Panc1 (cell line): ENCODE measurements around the gene ZNF782. TPM values are rescaled to one million over a fixed set of nuclear protein-coding genes. Genes with fewer than 3 reads are reported as not detected.

Experiments used
- ATAC-seq: fragments of 200-7000 bp; cut with Tn5 transposase; 2 replicates; pipeline ENCODE4 v1.9.1; 2020; ENCODE audit warnings: mild to moderate bottlenecking, moderate library complexity
- BruUV-seq: library from RNA; stranded (reverse); fragments of 400-500 nt; replicated peaks from 2 replicates; lab custom pipeline; 2021; lab: Mats Ljungman, UMichigan
- CTCF ChIA-PET: fragments of 300-600 bp; sonication (Branson Sonifier 250); formaldehyde crosslinking; loops from one replicate; lab custom pipeline; 2022; ENCODE audit warnings: antibody characterized with exemption; lab: Charles Lee
- POLR2A ChIA-PET: fragments of 300-600 bp; sonication (Branson Sonifier 250); formaldehyde crosslinking; loops from one replicate; lab custom pipeline; 2022; ENCODE audit warnings: antibody characterized with exemption; lab: Charles Lee
- DNase-seq: peaks from one replicate; pipeline ENCODE4 v3.0.0-alpha.2; 2010; ENCODE audit warnings: low read depth, low spot score
- H3K27ac ChIP-seq: 2 replicates; pipeline ENCODE4 v1.5.1; 2011; ENCODE audit warnings: mild to moderate bottlenecking, low read length, inconsistent platforms
- H3K27me3 ChIP-seq: fragments of 200-500 bp; sonication (Bioruptor generic); 2 replicates; pipeline ENCODE4 v1.6.0; 2014; ENCODE audit warnings: low read length, inconsistent platforms; ENCODE audit not compliant: control insufficient read depth, insufficient read depth
- H3K36me3 ChIP-seq: fragments of 200-500 bp; sonication (Bioruptor generic); 2 replicates; pipeline ENCODE4 v1.5.1; 2014; ENCODE audit warnings: inconsistent platforms, mild to moderate bottlenecking, low read length, moderate library complexity; ENCODE audit not compliant: control insufficient read depth, insufficient read depth
- H3K4me1 ChIP-seq: 2 replicates; pipeline ENCODE4 v1.5.1; 2011; ENCODE audit warnings: inconsistent platforms, mild to moderate bottlenecking, low read length, moderate library complexity; ENCODE audit not compliant: control insufficient read depth, insufficient read depth
- H3K4me3 ChIP-seq, 2 experiments: 2 replicates each; pipeline ENCODE4 v1.5.1; 2011 to 2012; ENCODE audit warnings: low read depth in 2 of 2, low read length in 2 of 2, mild to moderate bottlenecking in 2 of 2, inconsistent platforms in 1 of 2, moderate library complexity in 1 of 2
- H3K9me3 ChIP-seq: fragments of 200-500 bp; sonication (Bioruptor generic); 2 replicates; pipeline ENCODE4 v1.5.1; 2014; ENCODE audit warnings: low read depth, mild to moderate bottlenecking, inconsistent platforms, low read length, moderate library complexity; ENCODE audit not compliant: control insufficient read depth, insufficient read depth
- POLR2AphosphoS5 ChIP-seq: IDR thresholded peaks from 2 replicates; pipeline ENCODE4 v1.6.1; 2012; ENCODE audit warnings: mild to moderate bottlenecking, low read depth, low read length, moderate library complexity
- REST ChIP-seq, 2 experiments: IDR thresholded peaks; 2 replicates each; pipeline ENCODE4 v1.6.1; 2011 to 2012; ENCODE audit warnings: low read depth in 2 of 2, control low read depth in 1 of 2, low read length in 1 of 2, mild to moderate bottlenecking in 1 of 2, moderate library complexity in 1 of 2; ENCODE audit not compliant: insufficient read depth in 1 of 2
- SIN3A ChIP-seq: IDR thresholded peaks from 2 replicates; pipeline ENCODE4 v1.6.1; 2012; ENCODE audit warnings: low read depth, mild to moderate bottlenecking, low read length, moderate library complexity, borderline replicate concordance; ENCODE audit not compliant: insufficient read depth
- TCF7L2 ChIP-seq: IDR thresholded peaks from 2 replicates; pipeline ENCODE4 v1.6.1; 2011; ENCODE audit warnings: mild to moderate bottlenecking, low read depth, low read length, inconsistent platforms
- in situ Hi-C: cut with HindIII; loops from 2 replicates; pipeline ENCODE4 v1.10.0; 2016; ENCODE audit warnings: low sequenced_read_pairs, low pct_unique_long_range_greater_than_20kb
- intact Hi-C: fragments of 100-400 bp; cut with micrococcal nuclease; formaldehyde crosslinking; loops from one replicate; pipeline ENCODE4 v1.10.0; 2022; ENCODE audit not compliant: unreplicated experiment
- total RNA-seq: library from RNA; stranded (reverse); gene quantifications from one replicate; pipeline ENCODE4 v1.2.1, GENCODE V29; 2021; ENCODE audit not compliant: unreplicated experiment
- TF ChIP-seq, protein P1 (sequence below): fragments of 450-650 bp; IDR thresholded peaks from 2 replicates; pipeline ENCODE4 v1.5.1; 2017; ENCODE audit warnings: mild to moderate bottlenecking

ZNF782 gene
- total RNA-seq, 1 experiment from 2014 or later, result 3.3 TPM

DNA sequence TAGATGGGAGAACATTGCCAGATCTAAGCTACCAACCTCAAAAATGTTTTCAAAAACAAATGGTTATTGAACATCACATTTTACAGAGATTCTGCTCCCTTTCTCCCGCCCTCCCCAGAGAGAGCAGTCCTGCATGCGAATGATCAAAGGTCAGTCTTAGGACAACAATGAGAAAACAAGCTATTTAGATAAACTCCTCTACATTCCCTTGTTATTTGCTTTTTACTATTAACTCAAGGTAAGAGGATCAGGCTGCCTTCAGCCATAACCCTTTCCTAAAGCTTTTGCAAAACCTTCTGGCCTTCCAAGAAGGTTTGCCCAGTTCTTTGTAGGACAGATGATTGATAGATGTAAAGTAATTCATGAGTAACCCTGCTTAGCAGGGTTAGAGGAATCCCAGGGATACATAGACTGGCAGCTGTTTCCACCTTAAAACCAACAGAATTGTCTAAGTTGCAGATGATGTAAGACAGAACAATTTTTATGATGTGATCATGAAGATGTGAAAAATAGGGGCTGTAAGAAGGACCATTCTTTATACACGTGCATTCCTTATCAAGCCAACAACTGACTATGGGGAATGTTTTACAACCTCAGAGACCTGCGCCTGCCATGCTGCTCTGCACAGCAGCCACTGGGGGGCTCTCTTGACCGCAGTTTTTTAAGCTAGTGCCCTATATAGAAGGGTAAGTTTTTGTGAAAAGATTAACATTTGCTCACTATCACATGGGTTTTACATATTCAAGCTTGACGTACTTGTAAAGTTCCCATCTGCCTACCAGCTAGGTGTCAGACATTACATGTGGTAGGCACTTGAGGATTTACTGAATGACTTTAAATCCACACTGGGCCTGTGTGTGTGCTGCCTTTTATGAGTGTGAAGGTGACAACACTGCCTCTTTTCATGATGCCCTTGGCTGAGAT is 2.3 kb upstream of the ZNF782 start:
- no TSS peak for BruUV-seq
- DNase-seq, result peak; percentile 55
- ATAC-seq, result peak; percentile 74
- peaks cover 9% of the 10 kb centered on the region for H3K4me1 ChIP-seq
- in situ Hi-C loops, result no loop called here
- TF ChIP-seq, protein P1, sequence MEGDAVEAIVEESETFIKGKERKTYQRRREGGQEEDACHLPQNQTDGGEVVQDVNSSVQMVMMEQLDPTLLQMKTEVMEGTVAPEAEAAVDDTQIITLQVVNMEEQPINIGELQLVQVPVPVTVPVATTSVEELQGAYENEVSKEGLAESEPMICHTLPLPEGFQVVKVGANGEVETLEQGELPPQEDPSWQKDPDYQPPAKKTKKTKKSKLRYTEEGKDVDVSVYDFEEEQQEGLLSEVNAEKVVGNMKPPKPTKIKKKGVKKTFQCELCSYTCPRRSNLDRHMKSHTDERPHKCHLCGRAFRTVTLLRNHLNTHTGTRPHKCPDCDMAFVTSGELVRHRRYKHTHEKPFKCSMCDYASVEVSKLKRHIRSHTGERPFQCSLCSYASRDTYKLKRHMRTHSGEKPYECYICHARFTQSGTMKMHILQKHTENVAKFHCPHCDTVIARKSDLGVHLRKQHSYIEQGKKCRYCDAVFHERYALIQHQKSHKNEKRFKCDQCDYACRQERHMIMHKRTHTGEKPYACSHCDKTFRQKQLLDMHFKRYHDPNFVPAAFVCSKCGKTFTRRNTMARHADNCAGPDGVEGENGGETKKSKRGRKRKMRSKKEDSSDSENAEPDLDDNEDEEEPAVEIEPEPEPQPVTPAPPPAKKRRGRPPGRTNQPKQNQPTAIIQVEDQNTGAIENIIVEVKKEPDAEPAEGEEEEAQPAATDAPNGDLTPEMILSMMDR, result peak; percentile 87
- TF ChIP-seq POLR2AphosphoS5 (no peak), REST (IDR thresholded peaks at IDR 0.05; ENCODE audit: insufficient read depth in 1 of 2, low read depth in 2 of 2, low read length in 1 of 2) (no peak), TCF7L2 (no peak), SIN3A (no peak)
- no peaks in the 10 kb centered on the region for H3K27me3 ChIP-seq
- no peak overlapping the region for H3K4me3 ChIP-seq
- intact Hi-C loops, result loop anchor here (2.0 to 5.0 kb wide), 2 partner anchors 252 to 541 kb away; no protein-coding TSS in a partner anchor
- ChIA-PET CTCF (interaction anchor here (0.5 to 0.7 kb wide), 3 partner anchors 381 to 743 kb away, joined by 3 to 13 read pairs (median 3); no protein-coding TSS in a partner anchor), POLR2A (no interaction called here)
- H3K9me3 ChIP-seq, result no peaks in the 10 kb centered on the region
- no peak overlapping the region for H3K27ac ChIP-seq
- H3K36me3 ChIP-seq, result peaks cover 4% of the 10 kb centered on the region; the same call in 1 of the 2 replicates

GRCh38 chr9:96854651-96855273 is 448 bp upstream of the ZNF782 start:
- peaks cover 4% of the 10 kb centered on the region; the same call in 1 of the 2 replicates for H3K36me3 ChIP-seq

More at GRCh38 chr9:96854651-96855273, 448 bp upstream of the ZNF782 start:
- ChIA-PET CTCF (no interaction called here), POLR2A (no interaction called here)
- in situ Hi-C loops, result no loop called here
- BruUV-seq, result no TSS peak
- H3K4me3 ChIP-seq, result peak overlapping the region; percentile 71 to 78
- intact Hi-C loops, result loop anchor here (5.0 kb wide), 1 partner anchor 543 kb away; no protein-coding TSS in a partner anchor
- H3K27ac ChIP-seq, result peak overlapping the region; percentile 48
- DNase-seq (no peak), ATAC-seq (no peak)
- H3K27me3 ChIP-seq, result no peaks in the 10 kb centered on the region
- peaks cover 6% of the 10 kb centered on the region; the same call in 1 of the 2 replicates for H3K9me3 ChIP-seq
- TF ChIP-seq, protein P1, result no peak
- TF ChIP-seq TCF7L2, result no peak
- no peak for TF ChIP-seq SIN3A
- no peak for TF ChIP-seq REST (IDR thresholded peaks at IDR 0.05; ENCODE audit: insufficient read depth in 1 of 2, low read depth in 2 of 2, low read length in 1 of 2)
- TF ChIP-seq POLR2AphosphoS5, result no peak
- H3K4me1 ChIP-seq, result peaks cover 9% of the 10 kb centered on the region
